GM12878 (cell line): ENCODE results near the gene RTN4RL1. TPM values are rescaled to one million over a fixed set of nuclear protein-coding genes. Genes with fewer than 3 reads are reported as not detected.

Experiments
- ATAC-seq: fragments of 200-7000 bp; cut with Tn5 transposase; 3 replicates; pipeline ENCODE4 v1.9.1; 2020; ENCODE audit warnings: mild to moderate bottlenecking, moderate library complexity
- BruUV-seq: library from RNA; stranded (reverse); fragments of 400-500 nt; replicated peaks from 2 replicates; lab custom pipeline; 2021; lab: Mats Ljungman, UMichigan
- CTCF ChIA-PET: fragments of 300-600 bp; sonication (Branson Sonifier 250); formaldehyde crosslinking; extraction: SDS; loops from one replicate; lab custom pipeline; 2021; ENCODE audit warnings: inconsistent platforms; lab: Yijun Ruan, JAX
- POLR2A ChIA-PET: fragments of 350-600 bp; formaldehyde crosslinking; extraction: SDS; loops from one replicate; lab custom pipeline; 2021; ENCODE audit warnings: inconsistent platforms; lab: Charles Lee
- RAD21 ChIA-PET: fragments of 300-600 bp; sonication (Branson Sonifier 250); formaldehyde crosslinking; loops from one replicate; lab custom pipeline; 2023; ENCODE audit warnings: antibody characterized with exemption; ENCODE audit not compliant: unreplicated experiment; lab: Charles Lee
- SMC1A ChIA-PET: fragments of 300-600 bp; sonication (Branson Sonifier 250); formaldehyde crosslinking; loops from one replicate; lab custom pipeline; 2023; ENCODE audit not compliant: unreplicated experiment, uncharacterized antibody; lab: Charles Lee
- DNase-seq: peaks from one replicate; pipeline ENCODE4 v3.0.0-alpha.2; 2011; ENCODE audit warnings: low read depth, low spot score
- FAIRE-seq: peaks from 3 replicates; lab custom pipeline; 2011; peaks lifted over from hg19 to GRCh38; lab: Jason Lieb, UNC
- H2AFZ ChIP-seq: 2 replicates; pipeline ENCODE4 v1.6.0; 2011; ENCODE audit warnings: low read depth, low read length, control low read depth; ENCODE audit not compliant: control insufficient read depth
- H3K27ac ChIP-seq: 2 replicates; pipeline ENCODE4 v1.5.1; 2011; ENCODE audit warnings: control low read depth; ENCODE audit not compliant: control insufficient read depth, insufficient read depth
- H3K27me3 ChIP-seq, 2 experiments: replicated peaks in 1 of 2; 2 replicates each; pipeline versions ENCODE4 v1.6.0 to v1.6.1; 2011; ENCODE audit warnings: low read length in 1 of 2; ENCODE audit not compliant: control insufficient read depth in 2 of 2, insufficient read depth in 2 of 2
- H3K36me3 ChIP-seq, 2 experiments: 2 replicates each; pipeline ENCODE4 v1.5.1; 2011; ENCODE audit warnings: low read length in 1 of 2; ENCODE audit not compliant: control insufficient read depth in 2 of 2, insufficient read depth in 2 of 2
- H3K4me1 ChIP-seq: 2 replicates; pipeline ENCODE4 v1.6.1; 2011; ENCODE audit warnings: mild to moderate bottlenecking, low read length, moderate library complexity, mixed read lengths; ENCODE audit not compliant: control insufficient read depth, insufficient read depth
- H3K4me2 ChIP-seq: 2 replicates; pipeline ENCODE4 v1.6.0; 2011; ENCODE audit warnings: control low read depth; ENCODE audit not compliant: control insufficient read depth, insufficient read depth
- H3K4me3 ChIP-seq: fragments of 200-600 bp; sonication (generic); 2 replicates; pipeline ENCODE4 v1.5.1; 2016
- H3K79me2 ChIP-seq: 2 replicates; pipeline ENCODE4 v1.6.0; 2011; ENCODE audit warnings: low read length; ENCODE audit not compliant: control insufficient read depth, insufficient read depth
- H3K9ac ChIP-seq: 2 replicates; pipeline ENCODE4 v1.8.0; 2011; ENCODE audit warnings: low read length, control low read depth, mixed read lengths; ENCODE audit not compliant: control insufficient read depth, insufficient read depth
- H3K9me3 ChIP-seq: replicated peaks from 3 replicates; pipeline ENCODE4 v1.5.1; 2011; ENCODE audit warnings: mild to moderate bottlenecking, low read length; ENCODE audit not compliant: control insufficient read depth, insufficient read depth
- H4K20me1 ChIP-seq: 2 replicates; pipeline ENCODE4 v1.6.0; 2011; ENCODE audit not compliant: control insufficient read depth, insufficient read depth
- STAT3 ChIP-seq: IDR thresholded peaks from 2 replicates; pipeline ENCODE4 v1.6.1; 2011; ENCODE audit warnings: low read depth, low read length, improper control_type of control experiment
- ZNF274 ChIP-seq: IDR thresholded peaks from one replicate; pipeline ENCODE4 v1.8.0; 2011; ENCODE audit not compliant: insufficient read length, insufficient read depth
- ZZZ3 ChIP-seq: IDR thresholded peaks from 2 replicates; pipeline ENCODE4 v1.6.1; 2011; ENCODE audit warnings: low read depth; ENCODE audit not compliant: control insufficient read depth, insufficient read length
- WGBS: methylation state at CpG from one replicate; pipeline ENCODE4 v1.1.6; 2016; ENCODE audit warnings: low lambda C conversion rate; ENCODE audit not compliant: insufficient replicate concordance, insufficient coverage; ENCODE audit errors: missing lambda C conversion rate; 5-methylcytosine and 5-hydroxymethylcytosine counted together
- in situ Hi-C: fragments of 300-500 bp; cut with MboI; formaldehyde crosslinking; loops from 9 replicates; pipeline ENCODE4 v1.14.3; 2018; ENCODE audit warnings: mixed read lengths
- intact Hi-C: fragments of 100-400 bp; cut with micrococcal nuclease; formaldehyde crosslinking; loops from one replicate; pipeline ENCODE4 v1.14.2; 2022; ENCODE audit not compliant: unreplicated experiment
- polyA plus RNA-seq, 11 experiments: library from polyadenylated mRNA; depleted of rRNA in 4 of 11; unstranded in 6 of 11; stranded (reverse) in 5 of 11; fragments of >200 nt; fragmentation: Nextera tagmentation in 4 of 11; fragmentation: Illumina TruSeq in 1 of 11; extraction: Ambion mirVana in 4 of 11; extraction: Trizol in 1 of 11; gene quantifications; 1 replicate in 1 of 11; 2 replicates in 10 of 11; pipeline versions ENCODE4 v1.2.1 to v1.2.3, GENCODE V29; 2011 to 2016; ENCODE audit warnings: inconsistent platforms in 2 of 11, missing spikeins in 2 of 11, low read depth in 1 of 11
- total RNA-seq, 4 experiments: library from RNA; depleted of rRNA in 3 of 4; stranded (reverse); fragments of >200 nt in 3 of 4; fragmentation: Illumina TruSeq in 1 of 4; extraction: Trizol in 1 of 4; gene quantifications; 2 replicates each; pipeline versions ENCODE4 v1.2.1 to v1.2.3, GENCODE V29; 2013 to 2021
- TF ChIP-seq, protein P1 (sequence below): fragments of 450-650 bp; IDR thresholded peaks from 2 replicates; pipeline ENCODE4 v1.6.1; 2018; ENCODE audit warnings: mild to moderate bottlenecking, low read depth, moderate library complexity; ENCODE audit not compliant: partially characterized antibody

Gene RTN4RL1
- total and polyA plus RNA-seq, 10 of the 15 experiments (the other 5 are each of a cell fraction or from before 2014, with no cell fraction given) = 0.08 to 0.11 (median 0.10) TPM; not detected in 7

DNA sequence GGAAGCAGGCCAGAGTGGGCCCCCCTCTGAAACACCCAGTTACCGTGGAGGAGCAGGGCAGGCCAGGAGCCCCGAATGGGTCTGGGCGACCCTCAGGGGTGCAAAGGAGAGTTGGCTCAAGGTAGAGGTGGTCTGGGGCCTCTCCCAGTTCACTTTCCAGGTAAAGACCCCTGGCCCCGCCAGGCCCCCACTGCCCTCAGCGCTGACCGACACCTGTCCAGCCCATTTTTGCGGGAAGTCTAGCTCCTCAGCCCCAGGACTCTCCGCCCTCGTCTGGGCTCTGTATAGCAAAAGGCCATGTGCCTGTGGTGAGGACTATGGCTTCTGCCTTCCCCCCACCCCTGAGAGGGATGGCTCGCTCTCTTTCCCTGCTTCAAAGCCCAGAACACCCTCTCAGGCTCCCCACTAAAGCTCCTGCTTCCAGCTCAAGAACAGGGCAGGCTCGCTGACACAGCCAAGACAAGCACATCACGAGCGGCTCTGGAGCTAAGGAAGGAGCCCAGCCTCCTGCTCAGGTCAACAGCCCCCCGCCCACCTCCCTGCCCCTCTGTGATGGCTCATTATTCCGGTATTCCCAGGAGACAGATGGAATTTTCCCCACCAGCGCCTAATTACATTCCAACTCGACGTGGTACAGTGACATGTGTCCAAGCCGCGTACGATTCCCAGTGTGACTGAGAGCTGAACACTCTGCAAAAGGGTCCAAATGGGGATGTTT, 59.4 kb downstream of the RTN4RL1 start:
- BruUV-seq = no TSS peak
- intact Hi-C loops = no loop called here
- CTCF ChIA-PET = no interaction called here
- H3K27me3 ChIP-seq = no peaks in the 10 kb centered on the region
- no peak for DNase-seq
- in situ Hi-C loops = no loop called here
- no peaks in the 10 kb centered on the region for H4K20me1 ChIP-seq
- H3K4me2 ChIP-seq = no peak overlapping the region
- H2AFZ ChIP-seq = no peak overlapping the region
- no peak overlapping the region for H3K4me3 ChIP-seq
- no peaks in the 10 kb centered on the region for H3K79me2 ChIP-seq
- SMC1A ChIA-PET = interaction anchor here (0.7 kb wide), 1 partner anchor 73 kb away, joined by 3 read pairs; no protein-coding TSS in a partner anchor
- POLR2A ChIA-PET = no interaction called here
- no peak for TF ChIP-seq ZNF274
- TF ChIP-seq ZZZ3 = no peak
- TF ChIP-seq STAT3 = no peak
- TF ChIP-seq, protein P1, sequence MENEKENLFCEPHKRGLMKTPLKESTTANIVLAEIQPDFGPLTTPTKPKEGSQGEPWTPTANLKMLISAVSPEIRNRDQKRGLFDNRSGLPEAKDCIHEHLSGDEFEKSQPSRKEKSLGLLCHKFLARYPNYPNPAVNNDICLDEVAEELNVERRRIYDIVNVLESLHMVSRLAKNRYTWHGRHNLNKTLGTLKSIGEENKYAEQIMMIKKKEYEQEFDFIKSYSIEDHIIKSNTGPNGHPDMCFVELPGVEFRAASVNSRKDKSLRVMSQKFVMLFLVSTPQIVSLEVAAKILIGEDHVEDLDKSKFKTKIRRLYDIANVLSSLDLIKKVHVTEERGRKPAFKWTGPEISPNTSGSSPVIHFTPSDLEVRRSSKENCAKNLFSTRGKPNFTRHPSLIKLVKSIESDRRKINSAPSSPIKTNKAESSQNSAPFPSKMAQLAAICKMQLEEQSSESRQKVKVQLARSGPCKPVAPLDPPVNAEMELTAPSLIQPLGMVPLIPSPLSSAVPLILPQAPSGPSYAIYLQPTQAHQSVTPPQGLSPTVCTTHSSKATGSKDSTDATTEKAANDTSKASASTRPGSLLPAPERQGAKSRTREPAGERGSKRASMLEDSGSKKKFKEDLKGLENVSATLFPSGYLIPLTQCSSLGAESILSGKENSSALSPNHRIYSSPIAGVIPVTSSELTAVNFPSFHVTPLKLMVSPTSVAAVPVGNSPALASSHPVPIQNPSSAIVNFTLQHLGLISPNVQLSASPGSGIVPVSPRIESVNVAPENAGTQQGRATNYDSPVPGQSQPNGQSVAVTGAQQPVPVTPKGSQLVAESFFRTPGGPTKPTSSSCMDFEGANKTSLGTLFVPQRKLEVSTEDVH = no peak
- ATAC-seq = no peak
- RAD21 ChIA-PET = no interaction called here
- H3K27ac ChIP-seq = no peak overlapping the region
- H3K9me3 ChIP-seq = no peaks in the 10 kb centered on the region
- H3K9ac ChIP-seq = no peak overlapping the region
- no peaks in the 10 kb centered on the region for H3K4me1 ChIP-seq
- 54% methylated on average over 21 of the region's 21 CpGs for WGBS
- FAIRE-seq = no peak
- H3K36me3 ChIP-seq = no peaks in the 10 kb centered on the region
